Measurements from ENCODE around the gene COL27A1. TPM values are rescaled to one million over a fixed set of nuclear protein-coding genes. Genes with fewer than 3 reads are reported as not detected.

COL27A1 gene
- total RNA-seq, 3 donors from 2014 or later: 3.5 to 22.0 (median 6.7) TPM

DNA sequence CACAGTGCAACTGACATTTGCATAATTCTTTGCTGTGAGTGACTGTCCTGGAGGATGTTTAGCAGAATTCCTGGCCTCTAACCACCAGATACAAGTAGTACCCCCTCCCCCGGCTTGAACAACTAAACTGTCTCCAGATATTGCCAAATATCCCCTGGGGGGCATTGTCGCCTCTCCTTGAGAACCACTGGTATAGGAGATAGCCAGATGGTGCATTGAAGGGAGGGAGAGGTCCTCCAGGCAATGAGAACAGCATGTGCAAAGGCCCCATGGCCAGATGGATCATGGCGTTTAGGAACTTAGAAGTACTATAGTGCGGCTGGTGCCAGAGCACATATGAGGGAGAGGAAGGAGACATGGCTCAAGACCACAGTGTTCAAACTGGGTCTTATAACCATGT is 148.6 kb downstream of the COL27A1 start:
- intact Hi-C loops (cut with DNase I; ENCODE audit: low total_unique reads): no loop called here

DNA sequence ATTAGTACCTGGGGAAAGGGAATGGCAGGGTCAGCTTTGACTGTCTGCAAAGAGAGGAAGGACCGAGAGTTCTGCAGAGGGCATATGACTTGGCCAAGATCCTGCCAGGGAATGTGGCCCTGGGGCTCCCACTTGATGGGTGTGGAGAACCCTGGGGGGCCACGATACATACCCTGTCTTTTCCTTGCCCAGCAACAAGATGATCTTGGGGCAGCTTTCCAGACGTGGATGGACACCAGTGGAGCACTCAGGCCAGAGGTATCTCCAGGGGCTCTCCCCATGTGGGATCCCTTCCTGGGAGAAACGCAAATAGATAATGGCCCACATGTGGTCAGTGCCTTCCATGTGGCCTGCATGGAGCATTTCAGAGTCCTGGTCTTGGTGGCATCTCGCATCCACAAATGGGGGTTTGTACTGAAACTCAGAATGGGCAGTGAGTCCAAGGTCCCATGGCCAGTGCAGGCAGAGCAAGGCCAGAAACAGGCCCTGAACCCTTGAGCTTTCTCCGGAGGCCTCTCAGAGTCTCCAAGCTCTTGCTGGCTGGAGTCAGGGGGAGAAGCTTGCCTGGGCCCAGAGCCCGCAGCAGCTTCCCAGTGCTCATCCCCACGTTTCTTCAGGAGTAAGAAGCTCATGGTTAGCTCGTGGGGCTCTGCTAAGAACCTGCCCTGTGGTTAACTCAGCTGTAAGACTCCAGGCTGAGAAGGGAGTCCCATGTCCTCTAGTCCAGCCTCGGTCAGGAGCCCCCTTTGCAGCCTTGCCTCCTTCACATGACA is 149.3 kb downstream of the COL27A1 start:
- no peak overlapping the region for H3K4me3 ChIP-seq
- intact Hi-C loops (cut with DNase I; ENCODE audit: low total_unique reads): no loop called here
- no peaks in the 10 kb centered on the region for H3K27me3 ChIP-seq
- TF ChIP-seq POLR2A (IDR thresholded peaks at IDR 0.05) (no peak), POLR2AphosphoS5 (IDR thresholded peaks at IDR 0.05) (no peak)
- TF ChIP-seq, protein P1, sequence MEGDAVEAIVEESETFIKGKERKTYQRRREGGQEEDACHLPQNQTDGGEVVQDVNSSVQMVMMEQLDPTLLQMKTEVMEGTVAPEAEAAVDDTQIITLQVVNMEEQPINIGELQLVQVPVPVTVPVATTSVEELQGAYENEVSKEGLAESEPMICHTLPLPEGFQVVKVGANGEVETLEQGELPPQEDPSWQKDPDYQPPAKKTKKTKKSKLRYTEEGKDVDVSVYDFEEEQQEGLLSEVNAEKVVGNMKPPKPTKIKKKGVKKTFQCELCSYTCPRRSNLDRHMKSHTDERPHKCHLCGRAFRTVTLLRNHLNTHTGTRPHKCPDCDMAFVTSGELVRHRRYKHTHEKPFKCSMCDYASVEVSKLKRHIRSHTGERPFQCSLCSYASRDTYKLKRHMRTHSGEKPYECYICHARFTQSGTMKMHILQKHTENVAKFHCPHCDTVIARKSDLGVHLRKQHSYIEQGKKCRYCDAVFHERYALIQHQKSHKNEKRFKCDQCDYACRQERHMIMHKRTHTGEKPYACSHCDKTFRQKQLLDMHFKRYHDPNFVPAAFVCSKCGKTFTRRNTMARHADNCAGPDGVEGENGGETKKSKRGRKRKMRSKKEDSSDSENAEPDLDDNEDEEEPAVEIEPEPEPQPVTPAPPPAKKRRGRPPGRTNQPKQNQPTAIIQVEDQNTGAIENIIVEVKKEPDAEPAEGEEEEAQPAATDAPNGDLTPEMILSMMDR (IDR thresholded peaks at IDR 0.05): no peak
- H3K4me1 ChIP-seq: no peaks in the 10 kb centered on the region
- H3K27ac ChIP-seq: no peak overlapping the region
- DNase-seq (ENCODE audit: low spot score in 2 of 2): peak in 1 of 2 donors; percentile 27
- H3K9me3 ChIP-seq: no peaks in the 10 kb centered on the region
- no peaks in the 10 kb centered on the region for H3K36me3 ChIP-seq

More for the DNA sequence above, 148.6 kb downstream of the COL27A1 start:
- peak in 1 of 2 donors; percentile 27 for DNase-seq (ENCODE audit: low spot score in 2 of 2)
- no peak overlapping the region for H3K4me3 ChIP-seq
- no peaks in the 10 kb centered on the region for H3K9me3 ChIP-seq
- H3K27me3 ChIP-seq: no peaks in the 10 kb centered on the region
- H3K36me3 ChIP-seq: no peaks in the 10 kb centered on the region
- H3K4me1 ChIP-seq: no peaks in the 10 kb centered on the region
- H3K27ac ChIP-seq: no peak overlapping the region
- TF ChIP-seq POLR2A (IDR thresholded peaks at IDR 0.05) (no peak), POLR2AphosphoS5 (IDR thresholded peaks at IDR 0.05) (no peak)
- TF ChIP-seq, protein P1 (IDR thresholded peaks at IDR 0.05): no peak

DNA sequence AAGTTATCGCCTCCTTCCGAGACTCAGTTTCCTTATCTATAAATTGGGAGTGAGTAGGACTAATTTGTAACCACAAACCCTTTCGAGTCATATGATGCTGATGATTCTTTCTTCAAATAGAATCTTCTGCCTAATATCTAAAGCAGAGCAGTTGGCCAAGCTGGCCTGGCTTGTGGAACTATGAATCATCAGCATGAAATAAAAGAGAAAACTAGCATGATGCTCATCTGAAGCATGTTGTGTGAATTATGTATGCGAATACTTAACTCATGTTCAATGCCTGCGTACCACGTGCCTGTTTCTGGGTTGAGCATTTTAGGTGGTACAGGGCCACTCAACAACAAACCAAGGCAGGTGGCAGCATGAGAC is 152.5 kb downstream of the COL27A1 start:
- H3K36me3 ChIP-seq: no peaks in the 10 kb centered on the region
- no peak for TF ChIP-seq POLR2A (IDR thresholded peaks at IDR 0.05)
- TF ChIP-seq, protein P1 (IDR thresholded peaks at IDR 0.05): no peak
- TF ChIP-seq POLR2AphosphoS5 (IDR thresholded peaks at IDR 0.05): no peak
- no peak for DNase-seq (ENCODE audit: low spot score in 2 of 2)
- H3K27ac ChIP-seq: no peak overlapping the region
- intact Hi-C loops (cut with DNase I; ENCODE audit: low total_unique reads): no loop called here
- H3K27me3 ChIP-seq: no peaks in the 10 kb centered on the region
- no peaks in the 10 kb centered on the region for H3K4me1 ChIP-seq
- H3K9me3 ChIP-seq: no peaks in the 10 kb centered on the region
- no peak overlapping the region for H3K4me3 ChIP-seq

DNA sequence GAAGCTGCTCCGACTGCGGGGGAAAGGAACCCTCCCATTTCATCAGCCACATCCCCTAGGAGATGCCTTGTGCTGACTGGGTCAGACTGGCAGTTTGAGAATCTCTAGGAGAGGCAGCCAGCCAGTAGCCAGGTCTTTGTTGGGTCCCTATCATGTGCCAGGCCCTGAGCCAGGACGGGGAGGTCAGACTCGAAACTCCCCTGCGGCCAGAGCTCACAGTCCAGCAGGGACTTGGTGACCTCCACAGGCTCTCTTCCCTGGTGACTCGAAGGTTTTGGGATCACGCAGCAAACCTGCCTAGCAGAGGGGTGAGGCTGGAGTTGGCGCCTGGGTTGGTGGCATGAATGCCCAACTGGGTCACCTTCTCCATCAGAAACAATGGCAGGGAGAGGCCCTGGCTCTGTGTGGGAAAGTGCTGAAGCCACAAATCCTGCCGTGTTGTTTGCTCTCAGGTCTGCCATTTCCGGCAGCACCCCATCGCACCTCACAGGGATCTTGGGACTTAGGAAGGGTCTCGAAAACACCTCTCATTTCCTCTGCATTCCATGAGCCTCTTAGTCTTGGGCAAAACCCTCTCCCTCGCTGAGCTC is 153.1 kb downstream of the COL27A1 start:
- Histone ChIP-seq H3K27me3 (no peaks in the 10 kb centered on the region), H3K4me3 (no peak overlapping the region), H3K4me1 (no peaks in the 10 kb centered on the region), H3K36me3 (no peaks in the 10 kb centered on the region), H3K9me3 (no peaks in the 10 kb centered on the region), H3K27ac (no peak overlapping the region)
- intact Hi-C loops (cut with DNase I; ENCODE audit: low total_unique reads): no loop called here
- TF ChIP-seq POLR2A (IDR thresholded peaks at IDR 0.05): no peak
- DNase-seq (ENCODE audit: low spot score in 2 of 2): no peak

DNA sequence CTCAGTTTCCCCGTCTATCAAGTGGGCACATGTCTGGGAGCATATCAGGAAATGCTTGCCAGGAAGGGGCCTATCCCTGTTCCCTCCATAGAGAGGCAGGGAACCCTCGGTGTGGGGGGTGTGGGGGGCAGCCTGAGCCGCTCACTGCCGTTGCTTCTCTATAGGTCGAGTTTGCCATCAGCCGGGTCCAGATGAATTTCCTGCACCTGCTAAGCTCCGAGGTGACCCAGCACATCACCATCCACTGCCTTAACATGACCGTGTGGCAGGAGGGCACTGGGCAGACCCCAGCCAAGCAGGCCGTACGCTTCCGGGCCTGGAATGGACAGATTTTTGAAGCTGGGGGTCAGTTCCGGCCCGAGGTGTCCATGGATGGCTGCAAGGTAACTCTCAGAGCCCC is 153.8 kb downstream of the COL27A1 start:
- peak in 1 of 2 donors; percentile 36 for DNase-seq (ENCODE audit: low spot score in 2 of 2)
- H3K27ac ChIP-seq: no peak overlapping the region
- H3K9me3 ChIP-seq: peaks cover 0 to under 1% of the 10 kb centered on the region in 2 donors
- intact Hi-C loops (cut with DNase I; ENCODE audit: low total_unique reads): no loop called here
- no peaks in the 10 kb centered on the region for H3K4me1 ChIP-seq
- H3K36me3 ChIP-seq: no peaks in the 10 kb centered on the region
- no peaks in the 10 kb centered on the region for H3K27me3 ChIP-seq
- no peak overlapping the region for H3K4me3 ChIP-seq
- TF ChIP-seq POLR2A (IDR thresholded peaks at IDR 0.05) (no peak), POLR2AphosphoS5 (IDR thresholded peaks at IDR 0.05) (no peak)
- TF ChIP-seq, protein P1 (IDR thresholded peaks at IDR 0.05): no peak
